Fibroblast of lung (primary cell): ENCODE results near the gene DIPK1B.

Experiments used
- CTCF ChIP-seq, 2 donors: IDR thresholded peaks in 1 of 2; conservative IDR thresholded peaks in 1 of 2; 1 replicate in 1 of 2; 2 replicates in 1 of 2; pipeline ENCODE4 v1.5.1; 2011 to 2012; ENCODE audit warnings: low read length in 2 of 2, control low read depth in 1 of 2, inconsistent platforms in 1 of 2, low read depth in 1 of 2, mild to moderate bottlenecking in 1 of 2
- EZH2 ChIP-seq: IDR thresholded peaks from 2 replicates; pipeline ENCODE4 v1.5.1; 2012; ENCODE audit warnings: low read length, control low read depth, mild to moderate bottlenecking; ENCODE audit errors: missing control alignments

DNA sequence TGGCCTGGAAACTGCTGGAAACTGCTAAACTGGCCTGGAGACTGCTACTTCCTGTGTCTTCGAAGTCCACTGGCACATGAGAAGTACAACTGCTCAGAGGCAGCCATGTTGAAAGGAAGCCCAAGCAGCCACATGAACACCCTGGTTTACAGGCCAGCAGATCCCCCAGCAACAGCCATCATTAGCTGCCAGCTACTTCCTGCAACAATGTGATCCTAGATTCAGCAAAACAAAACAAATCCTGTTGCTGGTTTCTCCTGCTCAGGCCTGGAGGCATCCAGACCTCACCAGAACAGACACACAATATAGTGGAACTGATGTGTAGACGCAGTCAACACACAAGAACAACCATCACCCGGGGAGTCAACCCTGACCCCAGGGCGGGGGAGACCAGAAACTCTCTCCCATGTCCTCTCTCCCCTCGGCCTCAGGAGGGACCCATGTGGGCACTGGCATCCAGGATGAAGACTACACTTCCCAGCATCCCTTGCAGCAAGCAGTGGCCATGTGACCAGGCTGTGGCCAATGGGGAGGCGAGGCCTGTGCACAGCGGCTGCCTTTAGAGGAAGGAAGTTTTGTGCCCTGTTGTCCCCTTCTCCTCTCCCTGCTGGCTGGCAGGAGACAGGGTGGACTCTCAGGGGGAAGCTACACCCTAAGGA lies 61.1 kb downstream of the DIPK1B start:
- no peak for TF ChIP-seq CTCF (conservative IDR thresholded peaks at IDR 0.05 in 1 of 2, IDR thresholded peaks at IDR 0.05 in 1 of 2; ENCODE audit: low read depth in 1 of 2, low read length in 2 of 2)
- TF ChIP-seq EZH2: no peak
